Measurements from ENCODE around the gene IFI27L1.

DNA sequence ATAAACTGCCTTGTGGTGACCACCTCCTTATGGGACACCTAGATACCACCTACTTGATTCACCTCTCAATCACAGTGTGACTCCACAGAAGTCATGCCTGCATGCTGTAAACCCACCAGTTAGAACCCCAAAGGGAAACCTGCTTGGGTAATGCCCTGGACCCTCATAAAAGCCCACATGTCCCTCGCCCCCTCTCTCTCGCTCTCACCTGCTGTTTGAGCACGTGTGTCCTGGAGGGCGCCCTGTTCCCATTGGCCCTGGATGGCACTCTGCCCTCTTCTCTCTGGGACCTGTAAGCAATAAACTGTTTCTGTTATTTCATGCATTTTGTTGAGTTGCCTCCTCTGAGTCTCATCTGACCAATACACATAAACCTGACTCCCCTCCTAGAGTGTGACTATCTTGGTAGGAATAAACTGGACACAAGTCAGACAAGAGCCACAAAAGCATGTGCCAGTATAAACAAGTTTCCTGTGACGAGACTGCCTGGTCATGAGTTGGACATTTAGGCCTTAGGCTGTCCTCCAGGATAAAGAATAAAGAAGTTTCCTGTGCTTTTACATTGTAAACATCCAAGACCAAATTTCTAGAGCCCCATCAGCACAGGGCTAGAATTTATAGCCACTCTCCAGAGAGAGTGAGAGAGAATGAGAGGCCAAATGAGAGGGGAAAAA, 39.7 kb downstream of the IFI27L1 start:
- no peak for TF ChIP-seq CTCF (IDR thresholded peaks at IDR 0.05 in 4 of 5, conservative IDR thresholded peaks at IDR 0.05 in 1 of 5)
- TF ChIP-seq POLR2A (IDR thresholded peaks at IDR 0.05) = no peak
